Retina (tissue), 1 donor: ENCODE results near the gene SCYL1.

ENCODE experiments used
- DNase-seq: peaks from one replicate; pipeline ENCODE4 v3.0.0-alpha.2; 2016

Gene SCYL1

GRCh38 chr11:65493367-65494176 lies 31.3 kb upstream of the SCYL1 start:
- DNase-seq = peak; percentile 42

- no peak for DNase-seq
Measured at GRCh38 chr11:65496304-65497140, 28.4 kb upstream of the SCYL1 start.

- DNase-seq = peak; percentile 99
Measured at GRCh38 chr11:65497141-65498041, 27.5 kb upstream of the SCYL1 start.

GRCh38 chr11:65498042-65498726 lies 26.7 kb upstream of the SCYL1 start:
- peak; percentile 90 for DNase-seq

- DNase-seq = no peak
Measured at GRCh38 chr11:65498727-65498976, 26.2 kb upstream of the SCYL1 start.

- DNase-seq = peak; percentile 94
Measured at GRCh38 chr11:65498977-65499712, 25.7 kb upstream of the SCYL1 start, which contains the start of gene MALAT1. TSS of gene MALAT1 (plus strand) at chr11:65499045.

- DNase-seq = peak; percentile 28
Measured at GRCh38 chr11:65499713-65500386, 25.0 kb upstream of the SCYL1 start.

- peak; percentile 81 for DNase-seq
Measured at GRCh38 chr11:65500387-65501185, 24.3 kb upstream of the SCYL1 start.

GRCh38 chr11:65501186-65501471 lies 23.8 kb upstream of the SCYL1 start:
- DNase-seq = no peak

DNA sequence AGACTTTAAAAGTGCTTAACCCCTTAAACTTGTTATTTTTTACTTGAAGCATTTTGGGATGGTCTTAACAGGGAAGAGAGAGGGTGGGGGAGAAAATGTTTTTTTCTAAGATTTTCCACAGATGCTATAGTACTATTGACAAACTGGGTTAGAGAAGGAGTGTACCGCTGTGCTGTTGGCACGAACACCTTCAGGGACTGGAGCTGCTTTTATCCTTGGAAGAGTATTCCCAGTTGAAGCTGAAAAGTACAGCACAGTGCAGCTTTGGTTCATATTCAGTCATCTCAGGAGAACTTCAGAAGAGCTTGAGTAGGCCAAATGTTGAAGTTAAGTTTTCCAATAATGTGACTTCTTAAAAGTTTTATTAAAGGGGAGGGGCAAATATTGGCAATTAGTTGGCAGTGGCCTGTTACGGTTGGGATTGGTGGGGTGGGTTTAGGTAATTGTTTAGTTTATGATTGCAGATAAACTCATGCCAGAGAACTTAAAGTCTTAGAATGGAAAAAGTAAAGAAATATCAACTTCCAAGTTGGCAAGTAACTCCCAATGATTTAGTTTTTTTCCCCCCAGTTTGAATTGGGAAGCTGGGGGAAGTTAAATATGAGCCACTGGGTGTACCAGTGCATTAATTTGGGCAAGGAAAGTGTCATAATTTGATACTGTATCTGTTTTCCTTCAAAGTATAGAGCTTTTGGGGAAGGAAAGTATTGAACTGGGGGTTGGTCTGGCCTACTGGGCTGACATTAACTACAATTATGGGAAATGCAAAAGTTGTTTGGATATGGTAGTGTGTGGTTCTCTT lies 23.2 kb upstream of the SCYL1 start:
- DNase-seq = peak; percentile 63

- DNase-seq = no peak
Measured at GRCh38 chr11:65502274-65502554, 22.7 kb upstream of the SCYL1 start.

GRCh38 chr11:65502555-65503367 lies 22.1 kb upstream of the SCYL1 start:
- peak; percentile 57 for DNase-seq

DNA sequence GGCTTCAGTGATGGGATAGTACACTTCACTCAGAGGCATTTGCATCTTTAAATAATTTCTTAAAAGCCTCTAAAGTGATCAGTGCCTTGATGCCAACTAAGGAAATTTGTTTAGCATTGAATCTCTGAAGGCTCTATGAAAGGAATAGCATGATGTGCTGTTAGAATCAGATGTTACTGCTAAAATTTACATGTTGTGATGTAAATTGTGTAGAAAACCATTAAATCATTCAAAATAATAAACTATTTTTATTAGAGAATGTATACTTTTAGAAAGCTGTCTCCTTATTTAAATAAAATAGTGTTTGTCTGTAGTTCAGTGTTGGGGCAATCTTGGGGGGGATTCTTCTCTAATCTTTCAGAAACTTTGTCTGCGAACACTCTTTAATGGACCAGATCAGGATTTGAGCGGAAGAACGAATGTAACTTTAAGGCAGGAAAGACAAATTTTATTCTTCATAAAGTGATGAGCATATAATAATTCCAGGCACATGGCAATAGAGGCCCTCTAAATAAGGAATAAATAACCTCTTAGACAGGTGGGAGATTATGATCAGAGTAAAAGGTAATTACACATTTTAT lies 21.4 kb upstream of the SCYL1 start:
- no peak for DNase-seq

DNA sequence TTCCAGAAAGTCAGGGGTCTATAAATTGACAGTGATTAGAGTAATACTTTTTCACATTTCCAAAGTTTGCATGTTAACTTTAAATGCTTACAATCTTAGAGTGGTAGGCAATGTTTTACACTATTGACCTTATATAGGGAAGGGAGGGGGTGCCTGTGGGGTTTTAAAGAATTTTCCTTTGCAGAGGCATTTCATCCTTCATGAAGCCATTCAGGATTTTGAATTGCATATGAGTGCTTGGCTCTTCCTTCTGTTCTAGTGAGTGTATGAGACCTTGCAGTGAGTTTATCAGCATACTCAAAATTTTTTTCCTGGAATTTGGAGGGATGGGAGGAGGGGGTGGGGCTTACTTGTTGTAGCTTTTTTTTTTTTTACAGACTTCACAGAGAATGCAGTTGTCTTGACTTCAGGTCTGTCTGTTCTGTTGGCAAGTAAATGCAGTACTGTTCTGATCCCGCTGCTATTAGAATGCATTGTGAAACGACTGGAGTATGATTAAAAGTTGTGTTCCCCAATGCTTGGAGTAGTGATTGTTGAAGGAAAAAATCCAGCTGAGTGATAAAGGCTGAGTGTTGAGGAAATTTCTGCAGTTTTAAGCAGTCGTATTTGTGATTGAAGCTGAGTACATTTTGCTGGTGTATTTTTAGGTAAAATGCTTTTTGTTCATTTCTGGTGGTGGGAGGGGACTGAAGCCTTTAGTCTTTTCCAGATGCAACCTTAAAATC lies 20.8 kb upstream of the SCYL1 start:
- peak; percentile 67 for DNase-seq

DNA sequence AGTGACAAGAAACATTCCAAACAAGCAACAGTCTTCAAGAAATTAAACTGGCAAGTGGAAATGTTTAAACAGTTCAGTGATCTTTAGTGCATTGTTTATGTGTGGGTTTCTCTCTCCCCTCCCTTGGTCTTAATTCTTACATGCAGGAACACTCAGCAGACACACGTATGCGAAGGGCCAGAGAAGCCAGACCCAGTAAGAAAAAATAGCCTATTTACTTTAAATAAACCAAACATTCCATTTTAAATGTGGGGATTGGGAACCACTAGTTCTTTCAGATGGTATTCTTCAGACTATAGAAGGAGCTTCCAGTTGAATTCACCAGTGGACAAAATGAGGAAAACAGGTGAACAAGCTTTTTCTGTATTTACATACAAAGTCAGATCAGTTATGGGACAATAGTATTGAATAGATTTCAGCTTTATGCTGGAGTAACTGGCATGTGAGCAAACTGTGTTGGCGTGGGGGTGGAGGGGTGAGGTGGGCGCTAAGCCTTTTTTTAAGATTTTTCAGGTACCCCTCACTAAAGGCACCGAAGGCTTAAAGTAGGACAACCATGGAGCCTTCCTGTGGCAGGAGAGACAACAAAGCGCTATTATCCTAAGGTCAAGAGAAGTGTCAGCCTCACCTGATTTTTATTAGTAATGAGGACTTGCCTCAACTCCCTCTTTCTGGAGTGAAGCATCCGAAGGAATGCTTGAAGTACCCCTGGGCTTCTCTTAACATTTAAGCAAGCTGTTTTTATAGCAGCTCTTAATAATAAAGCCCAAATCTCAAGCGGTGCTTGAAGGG lies 20.0 kb upstream of the SCYL1 start:
- no peak for DNase-seq

DNA sequence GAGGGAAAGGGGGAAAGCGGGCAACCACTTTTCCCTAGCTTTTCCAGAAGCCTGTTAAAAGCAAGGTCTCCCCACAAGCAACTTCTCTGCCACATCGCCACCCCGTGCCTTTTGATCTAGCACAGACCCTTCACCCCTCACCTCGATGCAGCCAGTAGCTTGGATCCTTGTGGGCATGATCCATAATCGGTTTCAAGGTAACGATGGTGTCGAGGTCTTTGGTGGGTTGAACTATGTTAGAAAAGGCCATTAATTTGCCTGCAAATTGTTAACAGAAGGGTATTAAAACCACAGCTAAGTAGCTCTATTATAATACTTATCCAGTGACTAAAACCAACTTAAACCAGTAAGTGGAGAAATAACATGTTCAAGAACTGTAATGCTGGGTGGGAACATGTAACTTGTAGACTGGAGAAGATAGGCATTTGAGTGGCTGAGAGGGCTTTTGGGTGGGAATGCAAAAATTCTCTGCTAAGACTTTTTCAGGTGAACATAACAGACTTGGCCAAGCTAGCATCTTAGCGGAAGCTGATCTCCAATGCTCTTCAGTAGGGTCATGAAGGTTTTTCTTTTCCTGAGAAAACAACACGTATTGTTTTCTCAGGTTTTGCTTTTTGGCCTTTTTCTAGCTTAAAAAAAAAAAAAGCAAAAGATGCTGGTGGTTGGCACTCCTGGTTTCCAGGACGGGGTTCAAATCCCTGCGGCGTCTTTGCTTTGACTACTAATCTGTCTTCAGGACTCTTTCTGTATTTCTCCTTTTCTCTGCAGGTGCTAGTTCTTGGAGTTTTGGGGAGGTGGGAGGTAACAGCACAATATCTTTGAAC lies 19.2 kb upstream of the SCYL1 start:
- peak; percentile 54 for DNase-seq
